CD4-positive, alpha-beta T cell (primary cell): ENCODE results near the gene PPOX. TPM values are rescaled to one million over a fixed set of nuclear protein-coding genes. Genes with fewer than 3 reads are reported as not detected.

Source experiments
- ATAC-seq: fragments of 200-7000 bp; cut with Tn5 transposase; one replicate; pipeline ENCODE4 v1.10.0; 2022; ENCODE audit warnings: mild to moderate bottlenecking; ENCODE audit not compliant: poor library complexity
- CTCF ChIA-PET: fragments of 350-600 bp; sonication (Branson Sonifier 250); formaldehyde crosslinking; loops from one replicate; lab custom pipeline; 2021; ENCODE audit warnings: antibody characterized with exemption, inconsistent platforms; lab: Charles Lee
- POLR2A ChIA-PET: fragments of 350-600 bp; sonication (Branson Sonifier 250); formaldehyde crosslinking; loops from one replicate; lab custom pipeline; 2021; ENCODE audit warnings: antibody characterized with exemption, inconsistent platforms; lab: Charles Lee
- DNase-seq, 14 experiments: peaks; one replicate each; pipeline ENCODE4 v3.0.0-alpha.2; 2013 to 2020; ENCODE audit warnings: mixed read lengths in 2 of 14
- H3K27ac ChIP-seq, 2 donors: one replicate each; pipeline versions ENCODE4 v1.5.1 to v1.7.0; 2013; ENCODE audit warnings: low read length in 2 of 2, low read depth in 1 of 2, mild to moderate bottlenecking in 1 of 2
- H3K27me3 ChIP-seq, 2 experiments: 1 replicate in 1 of 2; 2 replicates in 1 of 2; pipeline versions ENCODE4 v1.6.1 to v1.7.0; 2013; ENCODE audit warnings: low read length in 2 of 2, control low read depth in 1 of 2, mild to moderate bottlenecking in 1 of 2, moderate library complexity in 1 of 2; ENCODE audit not compliant: insufficient read depth in 2 of 2, control insufficient read depth in 1 of 2
- H3K36me3 ChIP-seq: one replicate; pipeline ENCODE4 v1.6.1; 2013; ENCODE audit warnings: low read length, control low read depth; ENCODE audit not compliant: insufficient read depth
- H3K4me1 ChIP-seq: one replicate; pipeline ENCODE4 v1.6.1; 2013; ENCODE audit warnings: low read length, control low read depth; ENCODE audit not compliant: insufficient read depth
- H3K4me3 ChIP-seq: one replicate; pipeline ENCODE4 v1.5.1; 2013; ENCODE audit warnings: mild to moderate bottlenecking, low read length, moderate library complexity
- H3K9me3 ChIP-seq, 2 experiments: 1 replicate in 1 of 2; 2 replicates in 1 of 2; pipeline versions ENCODE4 v1.6.1 to v1.7.0; 2013; ENCODE audit warnings: low read length in 2 of 2, mild to moderate bottlenecking in 2 of 2, control low read depth in 1 of 2, moderate library complexity in 1 of 2; ENCODE audit not compliant: control insufficient read depth in 1 of 2, insufficient read depth in 1 of 2
- H3K27ac Mint-ChIP-seq: one replicate; pipeline ENCODE4 v1.8.0; 2020; ENCODE audit warnings: mixed read lengths
- H3K27me3 Mint-ChIP-seq: one replicate; pipeline ENCODE4 v1.8.0; 2021; ENCODE audit warnings: mixed read lengths
- H3K36me3 Mint-ChIP-seq: one replicate; pipeline ENCODE4 v1.8.0; 2021; ENCODE audit warnings: low read depth, mixed read lengths
- H3K4me1 Mint-ChIP-seq: one replicate; pipeline ENCODE4 v1.8.0; 2021; ENCODE audit warnings: low read depth, mixed read lengths
- H3K4me3 Mint-ChIP-seq: one replicate; pipeline ENCODE4 v1.8.0; 2020; ENCODE audit warnings: mild to moderate bottlenecking, mixed read lengths
- H3K9me3 Mint-ChIP-seq: one replicate; pipeline ENCODE4 v1.8.0; 2020; ENCODE audit warnings: mixed read lengths
- CTCF ChIP-seq: fragments of 200-600 bp; IDR thresholded peaks from one replicate; pipeline ENCODE4 v1.8.0; 2022; ENCODE audit warnings: antibody characterized with exemption, mild to moderate bottlenecking
- intact Hi-C, 2 experiments: fragments of 100-400 bp; cut with DNase I in 1 of 2; cut with micrococcal nuclease in 1 of 2; formaldehyde crosslinking; loops; one replicate each; pipeline versions ENCODE4 v1.15.1 to v1.9.0; 2023 to 2025; cut with DNase I, micrococcal nuclease
- total RNA-seq, 174 experiments: library from RNA in 2 of 174; stranded (reverse) in 2 of 174; gene quantifications; one replicate each; pipeline ENCODE4 v1.2.3 and lab custom pipeline; 2021 to 2026

Gene PPOX
- total RNA-seq, 2 experiments from 2014 or later, result 28.6 to 31.5 TPM

- Histone ChIP-seq H3K4me3 (no peak overlapping the region), H3K4me1 (peaks cover 57% of the 10 kb centered on the region), H3K36me3 (peaks cover 14% of the 10 kb centered on the region), H3K27me3 (no peaks in the 10 kb centered on the region), H3K9me3 (no peaks in the 10 kb centered on the region), H3K27ac (peak overlapping the region in 1 of 2 donors; percentile 86)
- no peak for ATAC-seq
- no peak for DNase-seq
- POLR2A ChIA-PET, result interaction anchor here (1.7 kb wide), 1 partner anchor 18 kb away, joined by 7 read pairs; no protein-coding TSS in a partner anchor
- Mint-ChIP-seq H3K9me3 (no peaks in the 10 kb centered on the region), H3K27ac (peak overlapping the region; percentile 95), H3K36me3 (peaks cover 20% of the 10 kb centered on the region), H3K4me3 (peak overlapping the region; percentile 70), H3K27me3 (no peaks in the 10 kb centered on the region), H3K4me1 (peaks cover 54% of the 10 kb centered on the region)
- intact Hi-C loops, result loop anchor here in 1 of 2 experiments (2.0 kb wide), 1 partner anchor 31 kb away; no protein-coding TSS in a partner anchor
- CTCF ChIA-PET, result no interaction called here
- no peak for TF ChIP-seq CTCF
These were observed 33.4 kb downstream of the PPOX start for GRCh38 chr1:161199506-161200139.

- Mint-ChIP-seq H3K4me3 (peak overlapping the region; percentile 57), H3K27ac (peak overlapping the region; percentile 95), H3K27me3 (no peaks in the 10 kb centered on the region), H3K4me1 (peaks cover 52% of the 10 kb centered on the region), H3K9me3 (no peaks in the 10 kb centered on the region), H3K36me3 (peaks cover 26% of the 10 kb centered on the region)
- intact Hi-C loops, result no loop called here
- ATAC-seq (no peak), DNase-seq (peak in 4 of 14 experiments; percentile 31 to 70 (median 40))
- CTCF ChIA-PET, result interaction anchor here (1.0 to 4.5 kb wide), 4 partner anchors 8 to 91 kb away, joined by 3 to 43 read pairs (median 8); partner anchors contain the start of genes TOMM40L and UFC1
- H3K27ac ChIP-seq, result peak overlapping the region; percentile 40 to 86
- no peaks in the 10 kb centered on the region for H3K9me3 ChIP-seq
- peaks cover 52% of the 10 kb centered on the region for H3K4me1 ChIP-seq
- H3K36me3 ChIP-seq, result peaks cover 20% of the 10 kb centered on the region
- TF ChIP-seq CTCF, result no peak
- H3K4me3 ChIP-seq, result no peak overlapping the region
- POLR2A ChIA-PET, result interaction anchor here (2.5 to 5.0 kb wide), 6 partner anchors 13 to 189 kb away, joined by 20 to 95 read pairs (median 58); partner anchors contain the start of genes PPOX, SDHC and TOMM40L
- H3K27me3 ChIP-seq, result no peaks in the 10 kb centered on the region
These were observed 34.3 kb downstream of the PPOX start for GRCh38 chr1:161200421-161200991.

- peaks cover 60% of the 10 kb centered on the region for H3K4me1 Mint-ChIP-seq
- no peak for ATAC-seq
These were observed 35.0 kb downstream of the PPOX start for GRCh38 chr1:161200992-161201835.

More at GRCh38 chr1:161200992-161201835, 35.0 kb downstream of the PPOX start:
- intact Hi-C loops, result no loop called here
- H3K27ac Mint-ChIP-seq, result peak overlapping the region; percentile 95
- peak overlapping the region; percentile 99 for H3K4me3 Mint-ChIP-seq
- Histone ChIP-seq H3K27me3 (no peaks in the 10 kb centered on the region), H3K36me3 (peaks cover 27% of the 10 kb centered on the region), H3K9me3 (no peaks in the 10 kb centered on the region), H3K4me1 (peaks cover 46% of the 10 kb centered on the region), H3K4me3 (peak overlapping the region; percentile 66), H3K27ac (peak overlapping the region; percentile 85 to 86)
- no peaks in the 10 kb centered on the region for H3K27me3 Mint-ChIP-seq
- peak in 2 of 14 experiments; percentile 30 to 45 for DNase-seq
- ChIA-PET CTCF (interaction anchor here (1.0 to 4.5 kb wide), 9 partner anchors 8 to 181 kb away, joined by 3 to 43 read pairs (median 5); partner anchors contain the start of genes PPOX, TOMM40L and UFC1), POLR2A (interaction anchor here (0.6 to 5.0 kb wide), 30 partner anchors 9 to 938 kb away, joined by 3 to 95 read pairs (median 8); partner anchors contain the start of genes APOA2, ARHGAP30, B4GALT3 and DCAF8)
- TF ChIP-seq CTCF, result no peak
- no peaks in the 10 kb centered on the region for H3K9me3 Mint-ChIP-seq
- H3K36me3 Mint-ChIP-seq, result peaks cover 33% of the 10 kb centered on the region
